T-helper 2 cell treated with Interferon-gamma antibody and Interleukin-4, amounts not matched to agents 5 μg/mL and 100 μg/mL, for 36 hours (primary cell): Measurements from ENCODE around the gene E2F4.

Experiments
- DNase-seq: peaks from one replicate; pipeline ENCODE4 v3.0.0; 2021; ENCODE audit warnings: low spot score
- H3K27ac Mint-ChIP-seq: one replicate; pipeline ENCODE4 v1.8.0; 2021; ENCODE audit warnings: mild to moderate bottlenecking, mixed read lengths
- H3K27me3 Mint-ChIP-seq: one replicate; pipeline ENCODE4 v1.8.0; 2021; ENCODE audit warnings: low read depth, mixed read lengths
- H3K36me3 Mint-ChIP-seq: one replicate; pipeline ENCODE4 v1.8.0; 2021; ENCODE audit warnings: low read depth, mixed read lengths
- H3K4me1 Mint-ChIP-seq: one replicate; pipeline ENCODE4 v1.8.0; 2021; ENCODE audit warnings: low read depth, mixed read lengths
- H3K4me3 Mint-ChIP-seq: one replicate; pipeline ENCODE4 v1.8.0; 2022; ENCODE audit warnings: mild to moderate bottlenecking, moderate library complexity, mixed read lengths
- H3K9me3 Mint-ChIP-seq: one replicate; pipeline ENCODE4 v1.8.0; 2021; ENCODE audit warnings: mixed read lengths

The E2F4 gene

DNA sequence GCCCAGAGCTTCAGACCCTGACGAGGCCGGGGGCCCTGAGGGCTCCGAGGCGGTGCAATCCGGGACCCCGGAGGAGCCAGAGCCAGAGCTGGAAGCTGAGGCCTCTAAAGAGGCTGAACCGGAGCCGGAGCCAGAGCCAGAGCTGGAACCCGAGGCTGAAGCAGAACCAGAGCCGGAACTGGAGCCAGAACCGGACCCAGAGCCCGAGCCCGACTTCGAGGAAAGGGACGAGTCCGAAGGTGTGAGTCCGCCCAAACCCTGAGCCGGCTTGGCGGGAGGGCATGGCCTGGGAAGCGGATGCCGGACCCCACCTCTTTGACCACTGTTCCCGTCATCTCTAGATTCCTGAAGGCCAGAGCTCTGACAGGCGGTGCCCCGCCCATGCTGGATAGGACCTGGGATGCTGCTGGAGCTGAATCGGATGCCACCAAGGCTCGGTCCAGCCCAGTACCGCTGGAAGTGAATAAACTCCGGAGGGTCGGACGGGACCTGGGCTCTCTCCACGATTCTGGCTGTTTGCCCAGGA is 17.2 kb upstream of the E2F4 start:
- peaks cover 50% of the 10 kb centered on the region for H3K4me1 Mint-ChIP-seq
- H3K27me3 Mint-ChIP-seq: peaks cover 8% of the 10 kb centered on the region
- peaks cover 17% of the 10 kb centered on the region for H3K36me3 Mint-ChIP-seq
- H3K27ac Mint-ChIP-seq: no peak overlapping the region
- DNase-seq: no peak
- H3K4me3 Mint-ChIP-seq: peak overlapping the region; percentile 8
- no peaks in the 10 kb centered on the region for H3K9me3 Mint-ChIP-seq

DNA sequence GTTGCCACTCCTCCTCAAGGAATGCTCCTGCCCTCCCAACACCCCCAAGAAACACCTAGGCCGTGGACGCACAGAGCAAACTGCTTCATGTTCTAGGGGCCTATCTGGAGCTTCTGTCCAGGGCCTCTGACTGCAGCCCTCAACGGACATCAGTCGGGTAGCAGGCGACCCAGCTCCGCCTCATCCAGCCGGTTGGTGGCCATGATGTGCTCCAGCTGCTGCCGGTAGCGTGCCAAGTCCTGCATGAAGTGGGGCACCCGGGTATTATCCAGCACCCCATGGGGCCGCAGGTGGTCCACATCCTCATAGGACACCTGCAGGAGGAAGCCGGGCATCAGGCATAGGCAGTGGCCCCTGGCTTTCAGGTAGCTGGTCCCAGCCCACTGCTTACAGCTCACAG is 15.3 kb upstream of the E2F4 start:
- Mint-ChIP-seq H3K27me3 (peaks cover 5% of the 10 kb centered on the region), H3K9me3 (no peaks in the 10 kb centered on the region), H3K4me3 (peak overlapping the region; percentile 52), H3K27ac (no peak overlapping the region), H3K36me3 (peaks cover 16% of the 10 kb centered on the region), H3K4me1 (peaks cover 35% of the 10 kb centered on the region)
- no peak for DNase-seq

DNA sequence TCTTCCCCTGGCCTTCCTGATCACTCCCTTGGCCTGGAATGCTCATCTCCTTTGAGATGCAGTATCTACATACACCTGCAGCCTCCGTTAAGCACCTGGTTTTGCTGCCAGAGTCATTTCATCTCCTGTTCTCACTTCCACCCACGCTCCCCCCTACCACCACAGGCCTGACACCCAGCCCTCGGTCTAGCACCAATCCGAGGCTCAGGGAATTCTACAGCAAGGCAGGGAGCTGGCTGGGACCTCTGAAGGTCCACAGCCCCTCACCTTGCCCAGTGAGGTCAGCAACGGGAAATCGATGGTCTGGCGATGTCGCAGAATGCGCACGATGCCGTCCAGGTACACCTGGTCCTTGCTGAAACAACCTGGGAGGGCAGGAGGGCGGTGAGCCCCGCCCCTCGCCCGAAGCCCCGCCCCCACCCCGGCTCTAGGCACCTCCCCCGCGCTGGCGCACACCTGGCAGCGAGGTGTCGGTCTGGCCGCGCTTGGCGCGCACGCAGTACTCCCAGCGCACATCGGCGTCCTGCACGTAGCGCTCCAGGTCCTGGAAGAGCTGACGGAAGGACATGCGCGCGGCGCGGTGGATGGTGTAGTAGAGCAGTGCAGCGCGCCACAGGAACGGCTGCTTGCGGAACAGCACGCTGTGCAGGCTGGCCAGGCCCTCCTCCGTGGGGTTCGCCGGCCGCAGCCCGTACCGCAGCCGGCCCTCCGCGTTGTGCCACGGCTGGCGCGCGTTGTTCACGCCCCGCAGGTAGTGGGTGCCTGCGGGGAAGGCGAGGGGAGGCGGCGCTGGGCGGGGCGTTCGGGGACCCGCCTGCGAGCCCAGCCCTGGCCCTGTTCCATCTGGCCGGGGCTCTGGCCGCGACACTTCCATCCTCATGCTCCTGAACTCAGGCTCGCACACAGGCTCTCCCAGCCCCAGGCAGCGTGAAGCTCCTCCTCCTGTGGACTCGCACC is 13.9 kb upstream of the E2F4 start:
- Mint-ChIP-seq H3K9me3 (no peaks in the 10 kb centered on the region), H3K27me3 (peaks cover 5% of the 10 kb centered on the region), H3K27ac (no peak overlapping the region), H3K4me1 (peaks cover 31% of the 10 kb centered on the region), H3K4me3 (peak overlapping the region; percentile 59), H3K36me3 (peaks cover 16% of the 10 kb centered on the region)
- DNase-seq: peak; percentile 35

DNA sequence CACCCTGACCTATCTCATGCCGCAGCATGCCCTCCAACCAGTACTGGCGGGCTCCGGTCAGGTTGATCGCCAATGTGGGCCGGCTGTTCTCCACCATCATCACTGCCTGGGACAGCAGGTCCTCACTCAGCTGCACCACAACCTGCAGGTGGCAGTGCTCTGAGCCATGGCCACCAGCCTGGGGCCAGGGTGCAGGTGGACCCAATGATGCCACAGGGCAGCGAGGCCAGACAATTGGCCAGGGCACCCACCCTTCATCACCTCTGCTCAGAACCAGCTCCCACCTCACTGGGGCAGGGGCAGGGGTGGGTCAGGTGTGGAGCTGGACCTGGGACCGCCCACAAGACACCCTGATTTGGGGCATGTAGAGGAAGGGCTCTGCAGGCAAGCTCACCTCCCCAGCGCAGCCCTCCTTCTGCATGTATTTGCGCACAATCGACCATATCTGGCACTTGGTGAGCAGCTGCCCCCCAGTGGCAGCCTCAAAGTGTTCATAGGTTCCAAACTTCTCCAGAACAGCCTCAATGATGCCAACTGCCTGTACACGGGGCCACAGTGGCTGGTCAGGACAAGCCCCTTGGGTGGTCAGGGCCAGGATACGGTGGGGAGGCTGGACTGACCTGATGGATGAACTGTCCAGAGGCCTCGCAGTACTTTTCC is 12.4 kb upstream of the E2F4 start:
- H3K4me3 Mint-ChIP-seq: no peak overlapping the region
- peaks cover 3% of the 10 kb centered on the region for H3K27me3 Mint-ChIP-seq
- H3K27ac Mint-ChIP-seq: no peak overlapping the region
- peaks cover 10% of the 10 kb centered on the region for H3K36me3 Mint-ChIP-seq
- peaks cover 23% of the 10 kb centered on the region for H3K4me1 Mint-ChIP-seq
- no peak for DNase-seq
- H3K9me3 Mint-ChIP-seq: no peaks in the 10 kb centered on the region

DNA sequence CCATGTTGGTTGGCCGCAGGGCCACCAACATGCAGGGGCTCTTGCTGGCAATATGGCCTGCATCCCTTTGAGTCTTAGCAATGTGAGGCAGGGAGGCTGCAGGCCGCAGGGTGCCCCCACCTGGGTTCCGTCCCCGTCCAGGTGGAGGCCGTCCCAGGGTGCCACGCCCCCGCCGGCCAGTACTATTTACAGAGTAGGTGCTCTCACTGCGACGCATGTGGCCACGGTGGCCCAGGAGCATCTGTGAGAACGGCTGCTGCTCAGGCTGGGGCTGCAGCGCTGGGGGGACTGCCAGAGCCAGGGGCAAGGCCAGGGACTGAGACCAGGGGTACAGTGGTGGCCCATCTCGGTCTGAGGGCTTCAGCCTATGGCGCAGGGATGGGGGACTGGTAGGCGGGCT is 11.8 kb upstream of the E2F4 start:
- H3K4me3 Mint-ChIP-seq: no peak overlapping the region
- peaks cover 5% of the 10 kb centered on the region for H3K27me3 Mint-ChIP-seq
- H3K27ac Mint-ChIP-seq: no peak overlapping the region
- H3K9me3 Mint-ChIP-seq: no peaks in the 10 kb centered on the region
- H3K4me1 Mint-ChIP-seq: peaks cover 25% of the 10 kb centered on the region
- DNase-seq: no peak
- peaks cover 10% of the 10 kb centered on the region for H3K36me3 Mint-ChIP-seq

DNA sequence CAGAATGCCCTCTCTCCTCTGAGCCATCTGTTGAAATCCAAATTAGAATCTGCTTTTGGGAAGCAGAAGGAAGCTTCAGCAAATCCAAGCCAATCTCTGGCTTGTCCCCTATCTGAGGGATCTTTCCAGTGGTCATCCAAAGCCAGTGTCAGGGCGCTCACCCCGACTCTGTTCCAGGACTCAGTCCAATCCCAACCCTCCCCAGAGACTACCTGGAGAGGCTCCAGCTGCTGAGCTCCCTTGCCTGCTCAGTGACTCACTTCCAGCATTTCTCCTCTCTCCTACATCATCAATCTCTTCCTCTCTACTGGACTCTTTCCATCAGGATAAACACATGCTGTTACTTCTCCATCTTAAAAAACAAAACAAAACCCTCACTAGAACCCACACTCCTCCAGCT is 10.6 kb upstream of the E2F4 start:
- DNase-seq: no peak
- H3K4me3 Mint-ChIP-seq: no peak overlapping the region
- H3K27ac Mint-ChIP-seq: no peak overlapping the region
- H3K9me3 Mint-ChIP-seq: no peaks in the 10 kb centered on the region
- peaks cover 5% of the 10 kb centered on the region for H3K36me3 Mint-ChIP-seq
- H3K27me3 Mint-ChIP-seq: peaks cover 11% of the 10 kb centered on the region
- peaks cover 26% of the 10 kb centered on the region for H3K4me1 Mint-ChIP-seq

DNA sequence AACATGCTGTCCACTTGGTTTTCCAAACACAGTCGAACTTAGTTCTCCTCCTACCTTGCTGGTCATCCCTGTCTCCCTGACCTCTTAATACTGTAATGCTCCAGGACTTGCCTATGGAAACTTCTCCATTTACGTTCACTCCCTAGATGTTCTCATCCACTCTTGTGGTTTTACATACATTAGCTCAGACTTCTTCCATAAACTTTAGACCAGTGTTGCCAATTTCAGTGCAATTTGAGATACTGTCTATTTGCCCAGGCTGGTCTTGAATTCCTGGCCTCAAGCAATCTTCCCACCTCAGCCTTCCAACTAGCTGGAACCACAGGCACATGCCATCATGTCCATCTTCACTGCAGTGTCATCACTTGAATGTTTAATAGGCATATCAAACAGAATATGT is 9.7 kb upstream of the E2F4 start:
- peaks cover 8% of the 10 kb centered on the region for H3K27me3 Mint-ChIP-seq
- H3K27ac Mint-ChIP-seq: no peak overlapping the region
- H3K9me3 Mint-ChIP-seq: no peaks in the 10 kb centered on the region
- H3K4me1 Mint-ChIP-seq: peaks cover 21% of the 10 kb centered on the region
- DNase-seq: no peak
- no peaks in the 10 kb centered on the region for H3K36me3 Mint-ChIP-seq
- no peak overlapping the region for H3K4me3 Mint-ChIP-seq

DNA sequence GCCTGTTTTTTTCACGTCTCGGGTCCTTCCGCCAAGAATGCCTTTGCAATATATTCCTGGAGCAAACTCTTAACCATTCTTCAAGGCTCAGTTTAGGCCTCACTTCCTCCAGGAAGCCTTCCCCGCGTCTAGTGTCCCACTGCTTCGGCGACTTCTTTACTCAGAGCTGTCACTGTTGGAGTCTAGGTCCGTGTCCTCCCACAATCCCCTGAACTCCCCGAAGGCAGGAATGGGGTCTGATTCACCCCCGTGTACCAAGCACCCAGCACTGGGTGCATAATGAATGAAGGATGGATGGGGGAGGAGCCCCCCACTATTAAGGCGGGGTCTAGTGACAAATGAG is 8.7 kb upstream of the E2F4 start:
- H3K4me3 Mint-ChIP-seq: no peak overlapping the region
- DNase-seq: no peak
- no peak overlapping the region for H3K27ac Mint-ChIP-seq
- no peaks in the 10 kb centered on the region for H3K9me3 Mint-ChIP-seq
- H3K27me3 Mint-ChIP-seq: peaks cover 8% of the 10 kb centered on the region
- H3K4me1 Mint-ChIP-seq: peaks cover 16% of the 10 kb centered on the region
- no peaks in the 10 kb centered on the region for H3K36me3 Mint-ChIP-seq

DNA sequence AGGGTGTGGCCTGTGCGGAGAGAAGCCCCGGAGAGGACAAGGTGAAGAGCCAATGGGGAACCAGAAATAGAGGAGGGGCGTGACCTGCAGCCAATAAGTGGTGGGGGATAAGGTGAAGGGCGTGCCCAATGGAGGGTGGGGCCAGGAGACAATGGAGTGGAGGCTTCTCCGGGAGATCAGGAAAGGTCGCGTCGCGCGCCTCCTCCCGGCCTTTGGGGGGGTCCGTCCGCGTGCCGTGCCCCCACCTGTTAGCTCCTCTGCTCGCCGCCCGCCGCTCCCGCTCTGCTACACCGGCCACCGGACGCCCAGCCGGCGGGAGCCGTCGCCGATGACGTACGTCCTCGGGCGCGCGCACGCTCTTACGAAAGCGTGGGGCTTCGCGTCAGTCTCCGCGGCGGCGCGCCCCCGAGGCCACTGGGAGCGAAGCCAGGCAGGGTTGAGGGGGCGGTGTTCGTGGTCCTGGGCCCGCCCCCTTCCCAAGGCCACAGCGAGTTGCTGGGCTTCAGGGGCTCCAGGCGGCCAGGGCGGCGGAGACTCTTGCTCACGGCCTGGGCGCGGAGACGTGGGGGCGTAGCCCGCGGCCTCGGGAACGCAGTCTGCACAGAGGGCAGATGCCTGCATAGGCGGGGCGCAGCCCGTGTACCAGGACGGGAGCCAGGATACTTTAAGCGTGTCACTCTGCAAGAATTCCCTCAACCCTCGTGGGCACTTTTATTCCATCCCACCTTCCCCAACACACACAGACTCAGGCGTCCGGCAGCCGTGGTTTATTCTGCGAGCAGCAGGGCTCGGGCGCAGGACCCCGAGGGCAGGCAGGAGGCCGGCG is 8.1 kb upstream of the E2F4 start, which contains the start of gene MATCAP1:
Gene MATCAP1, minus strand, starts transcription at position 337 of the 826 bp plus-strand sequence. CDS start 3,353 bp downstream, outside the sequence.
- Mint-ChIP-seq H3K27ac (peak within 1 kb of the TSS; percentile 66), H3K9me3 (no peaks in the 10 kb centered on the region), H3K36me3 (no peaks in the 10 kb centered on the region), H3K4me1 (peaks cover 13% of the 10 kb centered on the region), H3K4me3 (peak within 1 kb of the TSS; percentile 90), H3K27me3 (peaks cover 8% of the 10 kb centered on the region)
- peak; percentile 94 for DNase-seq

DNA sequence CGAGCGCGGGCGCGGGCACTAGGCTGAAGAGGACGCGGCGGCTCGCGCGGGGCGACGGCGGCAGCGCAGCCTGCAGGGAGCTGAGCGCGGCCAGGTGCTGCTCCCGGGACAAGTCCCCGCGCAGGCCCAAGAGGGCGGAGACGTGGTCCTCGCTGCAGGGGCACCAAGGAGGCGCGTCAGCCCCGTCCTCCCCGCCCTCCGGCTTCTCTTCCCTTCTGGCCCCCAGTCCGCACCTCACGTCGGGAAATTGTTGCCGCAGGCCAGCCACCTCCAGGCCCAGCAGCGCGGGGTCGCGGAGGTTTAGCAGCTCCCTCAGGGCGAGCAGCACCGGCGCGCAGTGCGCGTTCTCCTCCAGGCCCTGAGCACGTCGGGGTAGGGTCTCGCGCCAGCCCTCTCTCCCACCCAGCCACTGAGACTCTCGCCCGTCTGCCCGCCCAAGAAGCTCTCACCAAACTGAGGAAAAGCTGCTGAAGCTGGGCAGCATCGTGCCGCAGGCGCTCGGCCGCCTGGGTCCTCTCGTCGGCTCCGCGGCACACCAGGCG is 7.4 kb upstream of the E2F4 start:
- peak overlapping the region; percentile 90 for H3K4me3 Mint-ChIP-seq
- H3K36me3 Mint-ChIP-seq: no peaks in the 10 kb centered on the region
- peaks cover 10% of the 10 kb centered on the region for H3K4me1 Mint-ChIP-seq
- H3K9me3 Mint-ChIP-seq: no peaks in the 10 kb centered on the region
- H3K27ac Mint-ChIP-seq: no peak overlapping the region
- no peak for DNase-seq
- H3K27me3 Mint-ChIP-seq: peaks cover 8% of the 10 kb centered on the region

DNA sequence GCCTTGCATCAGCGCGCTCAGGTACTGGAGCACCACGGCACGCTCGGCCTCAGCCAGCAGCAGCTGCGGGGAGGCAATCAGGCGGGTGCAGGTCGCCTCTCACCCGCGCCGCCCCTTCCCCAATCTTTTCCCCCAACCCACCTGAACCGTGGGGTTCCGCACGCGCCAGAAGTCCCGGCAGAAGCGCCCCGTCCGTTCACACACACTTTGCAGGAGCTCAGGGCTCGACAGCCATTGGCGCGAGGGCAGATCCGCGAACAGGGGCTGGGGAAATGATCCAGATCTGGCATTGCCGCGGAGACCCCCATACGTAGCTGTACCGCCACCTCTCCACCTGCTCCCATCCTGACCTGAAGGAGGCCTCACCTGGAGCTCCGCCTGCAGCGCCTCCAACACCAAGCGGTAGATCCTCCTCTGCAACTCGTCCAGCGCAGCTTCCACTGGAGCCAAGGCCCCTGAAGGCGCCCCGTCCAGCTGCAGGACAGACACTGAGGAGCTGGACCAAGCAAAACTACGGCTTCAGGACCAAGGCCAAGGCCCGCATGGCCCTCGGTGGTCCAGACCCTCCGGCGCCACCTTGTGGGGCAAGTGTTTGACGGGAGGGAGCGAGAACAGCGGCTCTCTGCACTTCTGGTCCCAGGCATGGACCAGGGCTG is 6.8 kb upstream of the E2F4 start:
- Mint-ChIP-seq H3K27me3 (peaks cover 8% of the 10 kb centered on the region), H3K9me3 (no peaks in the 10 kb centered on the region), H3K4me3 (peak overlapping the region; percentile 90)

DNA sequence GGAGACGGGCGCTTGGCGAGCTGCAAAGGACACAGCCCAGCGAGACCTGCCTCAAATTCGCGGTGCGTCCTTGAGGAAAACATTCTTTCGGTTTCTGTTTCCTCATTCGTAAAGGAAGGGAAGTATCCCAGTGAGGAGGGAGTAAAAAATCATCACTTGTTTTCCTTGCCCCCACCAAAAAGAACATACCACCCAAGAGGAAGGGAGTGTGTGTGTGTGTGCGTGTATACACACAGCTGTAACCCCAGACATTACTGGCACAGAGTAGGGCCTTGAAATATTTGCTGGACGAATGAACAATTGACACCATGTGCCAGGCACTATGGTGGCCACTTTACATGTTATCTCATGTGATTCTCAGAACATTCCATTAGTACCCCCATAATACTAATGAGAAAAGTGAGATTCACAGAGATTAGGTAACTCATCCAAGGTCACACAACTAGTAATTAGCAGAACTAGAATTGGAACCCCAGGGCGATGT is 6.3 kb upstream of the E2F4 start:
- H3K27me3 Mint-ChIP-seq: peaks cover 8% of the 10 kb centered on the region
- no peak for DNase-seq
- H3K4me3 Mint-ChIP-seq: peak overlapping the region; percentile 90
- no peak overlapping the region for H3K27ac Mint-ChIP-seq
- no peaks in the 10 kb centered on the region for H3K36me3 Mint-ChIP-seq
- H3K4me1 Mint-ChIP-seq: peaks cover 10% of the 10 kb centered on the region
- no peaks in the 10 kb centered on the region for H3K9me3 Mint-ChIP-seq

More for the DNA sequence above, 6.8 kb upstream of the E2F4 start:
- Mint-ChIP-seq H3K36me3 (no peaks in the 10 kb centered on the region), H3K4me1 (peaks cover 10% of the 10 kb centered on the region), H3K27ac (peak overlapping the region; percentile 85)
- DNase-seq: peak; percentile 83

DNA sequence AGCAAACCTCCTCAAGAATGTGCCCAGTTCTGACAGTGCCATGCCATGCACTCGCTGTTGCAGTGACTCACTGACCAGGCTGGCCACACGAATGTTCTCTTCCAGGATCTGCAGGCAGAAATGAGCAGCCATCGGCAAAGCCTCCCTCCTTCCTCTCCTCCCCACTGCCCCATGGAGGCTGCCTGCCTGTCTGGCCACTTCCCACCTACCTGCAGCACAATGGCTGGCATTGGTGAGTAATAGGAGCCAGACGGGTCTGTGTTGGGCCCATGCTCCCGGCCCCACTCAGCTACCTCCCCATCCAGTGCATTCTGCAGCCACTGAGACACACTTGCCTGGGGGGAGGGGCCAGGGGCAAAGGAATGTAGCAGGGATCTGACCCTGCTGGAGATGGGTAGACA is 5.4 kb upstream of the E2F4 start:
- Mint-ChIP-seq H3K4me3 (no peak overlapping the region), H3K27ac (no peak overlapping the region), H3K36me3 (no peaks in the 10 kb centered on the region), H3K4me1 (peaks cover 16% of the 10 kb centered on the region), H3K27me3 (peaks cover 8% of the 10 kb centered on the region), H3K9me3 (no peaks in the 10 kb centered on the region)
- no peak for DNase-seq
